Body of pancreas (tissue), 4 donors: ENCODE results near the gene TMEM131L. TPM values are rescaled to one million over a fixed set of nuclear protein-coding genes. Genes with fewer than 3 reads are reported as not detected.

Source experiments
- ATAC-seq: fragments of 150-250 bp; one replicate; pipeline ENCODE4 v1.9.1; 2016
- DNase-seq, 4 donors: peaks; one replicate each; pipeline ENCODE4 v3.0.0-alpha.2; 2019
- H3K27ac ChIP-seq, 4 donors: fragments of 200-600 bp; sonication (generic); 1 replicate in 3 of 4; 2 replicates in 1 of 4; pipeline versions ENCODE4 v1.5.1 to v1.6.1; 2016 to 2019; ENCODE audit warnings: mild to moderate bottlenecking in 1 of 4, mixed read lengths in 1 of 4, moderate library complexity in 1 of 4
- H3K27me3 ChIP-seq, 2 donors: fragments of 200-600 bp; sonication (generic); one replicate each; pipeline ENCODE4 v1.6.0; 2016; ENCODE audit warnings: mild to moderate bottlenecking in 1 of 2
- H3K36me3 ChIP-seq, 2 donors: fragments of 200-600 bp; sonication (generic); replicated peaks in 1 of 2; 2 replicates each; pipeline ENCODE4 v1.5.1; 2016; ENCODE audit warnings: low read depth in 2 of 2; ENCODE audit not compliant: insufficient read depth in 1 of 2
- H3K4me1 ChIP-seq: fragments of 200-600 bp; sonication (generic); one replicate; pipeline ENCODE4 v1.6.0; 2016
- H3K4me3 ChIP-seq, 2 donors: fragments of 200-600 bp; sonication (generic); 1 replicate in 1 of 2; 2 replicates in 1 of 2; pipeline ENCODE4 v1.5.1; 2016 to 2019
- H3K9me3 ChIP-seq, 3 donors: fragments of 200-600 bp; sonication (generic); 1 replicate in 2 of 3; 2 replicates in 1 of 3; pipeline ENCODE4 v1.5.1; 2016
- CTCF ChIP-seq, 7 experiments: fragments of 450-650 bp in 4 of 7; fragments of 200-600 bp in 3 of 7; sonication (generic) in 3 of 7; IDR thresholded peaks; one replicate each; pipeline ENCODE4 v1.5.1; 2016 to 2019; ENCODE audit warnings: antibody characterized with exemption in 7 of 7
- POLR2A ChIP-seq, 3 donors: fragments of 450-650 bp; IDR thresholded peaks; one replicate each; pipeline ENCODE4 v1.6.1; 2016; ENCODE audit warnings: antibody characterized with exemption in 3 of 3, mild to moderate bottlenecking in 2 of 3
- WGBS, 2 donors: methylation state at CpG; one replicate each; pipeline ENCODE4 v1.1.5; 2017; 5-methylcytosine and 5-hydroxymethylcytosine counted together
- intact Hi-C: fragments of 100-400 bp; cut with DNase I; formaldehyde crosslinking; loops from one replicate; pipeline ENCODE4 v1.15.1; 2023
- total RNA-seq, 2 donors: library from RNA; depleted of rRNA; stranded (reverse); fragments of >200 nt; gene quantifications; one replicate each; pipeline ENCODE4 v1.1.0, GENCODE V29; 2016

TMEM131L gene
- total RNA-seq, 2 donors from 2014 or later, result 47.1 to 63.6 TPM

GRCh38 chr4:153589703-153590595, 123.8 kb downstream of the TMEM131L start:
- Histone ChIP-seq H3K36me3 (peaks cover 6 to 23% of the 10 kb centered on the region in 2 donors), H3K27ac (no peak overlapping the region), H3K9me3 (no peaks in the 10 kb centered on the region), H3K4me3 (no peak overlapping the region), H3K27me3 (no peaks in the 10 kb centered on the region), H3K4me1 (no peaks in the 10 kb centered on the region)
- intact Hi-C loops, result no loop called here
- no peak for ATAC-seq
- TF ChIP-seq CTCF (IDR thresholded peaks at IDR 0.05) (no peak), POLR2A (IDR thresholded peaks at IDR 0.05) (no peak)
- 78 to 81% methylated on average over 7 of the region's 7 CpGs for WGBS, 2 donors
- DNase-seq, result no peak

- ATAC-seq, result no peak
- Histone ChIP-seq H3K4me3 (no peak overlapping the region), H3K27me3 (no peaks in the 10 kb centered on the region), H3K27ac (no peak overlapping the region), H3K4me1 (no peaks in the 10 kb centered on the region), H3K36me3 (peaks cover 6 to 30% of the 10 kb centered on the region in 2 donors), H3K9me3 (no peaks in the 10 kb centered on the region)
- intact Hi-C loops, result no loop called here
- no peak for TF ChIP-seq CTCF (IDR thresholded peaks at IDR 0.05)
- 90 to 91% methylated on average over 8 of the region's 8 CpGs for WGBS, 2 donors
- DNase-seq, result no peak
These were observed 125.3 kb downstream of the TMEM131L start for GRCh38 chr4:153591441-153591840.

GRCh38 chr4:153592064-153592463, 125.9 kb downstream of the TMEM131L start:
- no peak overlapping the region for H3K4me3 ChIP-seq
- H3K27ac ChIP-seq, result no peak overlapping the region
- H3K4me1 ChIP-seq, result no peaks in the 10 kb centered on the region
- no peak for DNase-seq
- ATAC-seq, result no peak
- peaks cover 6 to 34% of the 10 kb centered on the region in 2 donors for H3K36me3 ChIP-seq
- WGBS, 2 donors, result 93 to 100% methylated on average over 2 of the region's 2 CpGs
- no peaks in the 10 kb centered on the region for H3K9me3 ChIP-seq
- TF ChIP-seq CTCF (IDR thresholded peaks at IDR 0.05) (no peak), POLR2A (IDR thresholded peaks at IDR 0.05) (no peak)
- H3K27me3 ChIP-seq, result no peaks in the 10 kb centered on the region
- intact Hi-C loops, result no loop called here

GRCh38 chr4:153593161-153593560, 127.0 kb downstream of the TMEM131L start:
- whole genome bisulfite sequencing, 2 donors, result 89% methylated on average over 5 of the region's 5 CpGs
- H3K27ac ChIP-seq, result no peak overlapping the region
- intact Hi-C loops, result no loop called here

GRCh38 chr4:153594210-153594609, 128.1 kb downstream of the TMEM131L start:
- ATAC-seq (no peak), DNase-seq (no peak)
- intact Hi-C loops, result no loop called here
- 71 to 73% methylated on average over 2 of the region's 2 CpGs for WGBS, 2 donors
- H3K27me3 ChIP-seq, result no peaks in the 10 kb centered on the region
- H3K4me3 ChIP-seq, result no peak overlapping the region
- H3K9me3 ChIP-seq, result no peaks in the 10 kb centered on the region
- TF ChIP-seq POLR2A (IDR thresholded peaks at IDR 0.05), result no peak
- no peak for TF ChIP-seq CTCF (IDR thresholded peaks at IDR 0.05)
- no peaks in the 10 kb centered on the region for H3K4me1 ChIP-seq
- H3K36me3 ChIP-seq, result peaks cover 11 to 43% of the 10 kb centered on the region in 2 donors
- no peak overlapping the region for H3K27ac ChIP-seq

More at GRCh38 chr4:153593161-153593560, 127.0 kb downstream of the TMEM131L start:
- H3K4me3 ChIP-seq, result no peak overlapping the region
- H3K27me3 ChIP-seq, result no peaks in the 10 kb centered on the region
- TF ChIP-seq POLR2A (IDR thresholded peaks at IDR 0.05), result no peak
- no peaks in the 10 kb centered on the region for H3K9me3 ChIP-seq
- DNase-seq (no peak), ATAC-seq (no peak)
- no peaks in the 10 kb centered on the region for H3K4me1 ChIP-seq
- peaks cover 6 to 39% of the 10 kb centered on the region in 2 donors for H3K36me3 ChIP-seq
